HG02970 (cell line): Measurements from ENCODE around the gene MSH2.
"Not testable (repeated sequence)": the region's sequence is repeated elsewhere in the genome, so short reads cannot be mapped to it uniquely, and the experiment has no call there.

ENCODE experiments used
- ATAC-seq: cut with Tn5 transposase; IDR thresholded peaks from one replicate; pipeline ENCODE4 v1.9.1; 2021; ENCODE audit warnings: mild to moderate bottlenecking, moderate library complexity, moderate number of reproducible peaks; ENCODE audit not compliant: unreplicated experiment, low FRiP score

The MSH2 gene

GRCh38 chr2:47402805-47403608, at the start of gene MSH2:
Gene MSH2, plus strand, starts transcription at chr2:47403156. Its CDS starts 36 bp downstream, at chr2:47403192.
- ATAC-seq: peak; percentile 95

DNA sequence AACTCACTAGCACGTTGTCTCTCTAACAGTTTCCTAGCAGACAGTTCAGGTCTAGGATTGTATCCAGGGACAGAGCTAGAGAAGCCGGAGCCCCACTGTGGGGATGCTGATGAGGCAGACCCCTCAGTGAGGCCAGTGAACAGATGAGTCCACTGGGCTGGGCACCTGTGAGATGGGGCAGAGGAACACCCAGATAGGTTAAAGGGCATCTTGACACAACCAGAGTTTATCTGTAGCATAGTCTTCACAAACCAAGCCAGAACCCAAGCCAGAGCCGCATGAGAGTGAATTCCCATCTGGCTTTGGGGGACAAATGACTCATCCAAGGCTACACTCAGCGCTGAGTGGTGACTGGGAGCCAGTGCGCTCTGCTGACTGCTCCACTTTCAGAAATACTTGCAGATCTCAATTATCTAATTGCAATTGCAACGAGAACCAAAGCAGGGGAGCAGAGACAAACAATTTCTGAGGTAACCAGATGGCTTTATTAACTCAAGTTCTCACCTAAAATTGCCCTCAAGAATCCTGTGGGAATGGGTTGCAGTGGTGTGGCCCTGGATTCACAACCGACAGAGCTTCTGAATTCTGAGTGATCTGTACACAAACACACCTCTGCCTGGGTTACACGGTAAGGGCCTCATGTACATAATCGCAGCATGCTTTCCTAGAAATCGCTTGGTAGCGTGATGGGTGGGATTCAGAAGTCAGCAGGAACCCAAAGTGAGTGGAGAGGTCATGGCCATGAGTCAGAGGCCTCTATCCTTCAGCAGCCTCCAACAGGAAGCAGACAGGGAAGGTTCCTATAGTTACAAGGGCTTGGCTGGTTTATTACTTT, 48.7 kb upstream of the MSH2 start:
- no peak for ATAC-seq

DNA sequence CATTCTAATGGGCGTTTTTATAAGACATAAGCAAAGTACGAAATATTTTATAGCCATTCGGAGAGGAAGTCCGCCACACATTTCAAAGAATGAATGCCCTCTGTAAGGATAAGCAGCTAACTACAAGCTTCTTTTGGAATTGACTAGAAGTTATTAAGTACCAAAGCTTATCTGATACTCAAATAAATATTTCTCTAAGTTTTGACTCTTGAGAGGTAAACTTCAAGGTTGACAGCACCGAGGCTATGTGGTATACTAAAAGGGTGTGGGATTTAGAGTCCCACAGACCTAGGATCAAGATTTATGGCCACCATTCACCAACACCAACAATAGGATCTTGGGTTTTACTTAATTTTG, 48.1 kb upstream of the MSH2 start:
- no peak for ATAC-seq

DNA sequence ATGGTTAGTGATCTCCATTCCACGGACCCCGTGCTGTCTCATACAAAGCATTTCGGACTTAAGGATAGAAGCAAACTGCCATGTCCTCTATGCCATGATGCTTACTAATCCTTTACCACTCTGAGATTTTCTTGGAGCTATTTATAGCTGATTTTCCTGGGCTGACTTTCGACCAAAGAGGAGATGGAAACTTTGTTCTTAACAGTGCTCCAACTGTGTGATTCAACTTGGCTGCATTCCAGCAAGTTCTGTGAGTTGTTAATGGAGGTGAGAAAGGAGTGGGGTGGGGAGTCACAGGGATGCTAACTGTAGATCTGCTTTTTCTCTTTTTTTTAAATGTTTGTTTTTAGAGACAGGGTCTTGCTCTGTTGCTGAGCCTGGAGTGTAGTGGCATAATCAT, 45.5 kb upstream of the MSH2 start:
- ATAC-seq: no peak

DNA sequence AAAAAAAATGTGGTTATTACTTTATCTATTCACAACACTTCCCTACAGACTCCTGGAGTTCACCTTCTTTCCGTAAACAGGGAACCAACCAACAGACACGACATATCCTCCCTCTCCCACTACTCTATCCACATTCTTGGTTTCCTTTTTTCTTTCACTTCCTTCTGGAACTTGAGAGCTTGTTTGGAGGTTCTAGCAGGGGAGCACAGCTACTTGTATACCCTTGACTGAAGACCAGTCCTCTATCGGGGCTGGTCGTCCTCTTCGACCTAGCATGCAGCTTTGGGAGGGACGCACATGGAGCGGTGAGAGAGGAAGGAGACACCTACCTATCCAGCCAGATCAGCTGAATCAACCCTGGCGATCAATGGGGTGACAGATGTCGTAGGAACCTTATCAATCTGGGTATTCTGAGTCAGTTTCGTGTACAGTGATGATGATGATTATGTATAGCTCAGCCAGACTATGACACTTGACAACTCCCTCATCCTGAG, 43.5 kb upstream of the MSH2 start:
- no peak for ATAC-seq

DNA sequence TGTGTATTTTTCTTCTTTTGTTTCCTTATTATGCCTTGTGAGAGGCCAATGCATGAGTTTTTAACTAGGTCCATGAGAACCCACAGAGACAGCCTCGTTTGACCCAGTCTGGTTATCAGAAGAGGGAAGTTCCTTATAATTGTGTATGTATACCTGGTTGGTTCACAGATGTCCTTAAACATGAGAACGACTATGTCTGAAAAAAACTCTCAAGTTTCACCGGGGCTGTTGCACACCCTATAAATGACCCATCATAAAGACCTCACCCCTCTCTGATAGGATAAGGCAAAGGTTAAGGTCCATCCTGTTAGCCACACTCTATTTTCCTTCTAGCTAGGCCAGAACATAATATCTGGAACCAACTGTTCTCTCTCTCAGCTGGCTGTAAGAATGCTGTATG, 42.7 kb upstream of the MSH2 start:
- no peak for ATAC-seq

DNA sequence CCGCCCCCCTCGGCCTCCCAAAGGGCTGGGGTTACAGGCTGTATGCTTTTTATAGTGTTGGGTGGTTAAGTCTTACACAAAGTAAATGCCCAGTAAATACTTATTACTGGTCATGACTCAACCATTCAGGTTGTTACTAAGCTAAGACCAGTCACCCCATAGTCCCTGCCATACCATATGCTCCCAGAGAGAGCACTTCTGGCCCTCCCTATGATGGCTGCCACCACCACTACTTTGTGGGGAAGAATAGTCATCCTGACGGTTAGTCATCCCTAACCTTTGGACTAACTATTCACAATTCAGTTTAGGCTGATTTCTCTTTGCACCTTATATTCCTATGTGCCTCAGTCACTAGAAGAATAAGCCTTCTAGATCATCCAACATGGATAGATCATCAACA, 42.0 kb upstream of the MSH2 start:
- no peak for ATAC-seq

- not testable (repeated sequence) for ATAC-seq
These were observed 41.3 kb upstream of the MSH2 start for GRCh38 chr2:47361505-47362229.

DNA sequence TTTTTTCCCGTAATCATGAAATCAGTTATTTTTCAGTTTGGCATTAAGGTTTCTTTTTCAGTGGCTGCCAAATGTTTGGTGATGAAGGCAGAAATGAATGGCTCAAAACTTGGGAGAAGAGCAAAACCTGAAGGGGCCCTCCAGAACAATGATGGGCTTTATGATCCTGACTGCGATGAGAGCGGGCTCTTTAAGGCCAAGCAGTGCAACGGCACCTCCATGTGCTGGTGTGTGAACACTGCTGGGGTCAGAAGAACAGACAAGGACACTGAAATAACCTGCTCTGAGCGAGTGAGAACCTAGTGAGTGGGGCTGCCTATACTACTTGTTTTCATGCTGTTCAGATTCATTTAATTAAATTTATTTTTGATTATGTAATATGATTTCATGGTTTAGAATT, 29.2 kb upstream of the MSH2 start:
- no peak for ATAC-seq

GRCh38 chr2:47375307-47375706, 27.6 kb upstream of the MSH2 start:
- ATAC-seq: no peak

GRCh38 chr2:47379384-47379783, 23.6 kb upstream of the MSH2 start:
- ATAC-seq: no peak

- ATAC-seq: no peak
These were observed 21.5 kb upstream of the MSH2 start for GRCh38 chr2:47381408-47381807.

DNA sequence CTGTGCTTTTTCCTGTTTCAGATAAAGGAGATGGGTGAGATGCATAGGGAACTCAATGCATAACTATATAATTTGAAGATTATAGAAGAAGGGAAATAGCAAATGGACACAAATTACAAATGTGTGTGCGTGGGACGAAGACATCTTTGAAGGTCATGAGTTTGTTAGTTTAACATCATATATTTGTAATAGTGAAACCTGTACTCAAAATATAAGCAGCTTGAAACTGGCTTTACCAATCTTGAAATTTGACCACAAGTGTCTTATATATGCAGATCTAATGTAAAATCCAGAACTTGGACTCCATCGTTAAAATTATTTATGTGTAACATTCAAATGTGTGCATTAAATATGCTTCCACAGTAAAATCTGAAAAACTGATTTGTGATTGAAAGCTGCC, 16.4 kb upstream of the MSH2 start:
- ATAC-seq: no peak

- no peak for ATAC-seq
These were observed 14.1 kb upstream of the MSH2 start for GRCh38 chr2:47388888-47389287.

GRCh38 chr2:47389692-47390091, 13.3 kb upstream of the MSH2 start:
- ATAC-seq: no peak

DNA sequence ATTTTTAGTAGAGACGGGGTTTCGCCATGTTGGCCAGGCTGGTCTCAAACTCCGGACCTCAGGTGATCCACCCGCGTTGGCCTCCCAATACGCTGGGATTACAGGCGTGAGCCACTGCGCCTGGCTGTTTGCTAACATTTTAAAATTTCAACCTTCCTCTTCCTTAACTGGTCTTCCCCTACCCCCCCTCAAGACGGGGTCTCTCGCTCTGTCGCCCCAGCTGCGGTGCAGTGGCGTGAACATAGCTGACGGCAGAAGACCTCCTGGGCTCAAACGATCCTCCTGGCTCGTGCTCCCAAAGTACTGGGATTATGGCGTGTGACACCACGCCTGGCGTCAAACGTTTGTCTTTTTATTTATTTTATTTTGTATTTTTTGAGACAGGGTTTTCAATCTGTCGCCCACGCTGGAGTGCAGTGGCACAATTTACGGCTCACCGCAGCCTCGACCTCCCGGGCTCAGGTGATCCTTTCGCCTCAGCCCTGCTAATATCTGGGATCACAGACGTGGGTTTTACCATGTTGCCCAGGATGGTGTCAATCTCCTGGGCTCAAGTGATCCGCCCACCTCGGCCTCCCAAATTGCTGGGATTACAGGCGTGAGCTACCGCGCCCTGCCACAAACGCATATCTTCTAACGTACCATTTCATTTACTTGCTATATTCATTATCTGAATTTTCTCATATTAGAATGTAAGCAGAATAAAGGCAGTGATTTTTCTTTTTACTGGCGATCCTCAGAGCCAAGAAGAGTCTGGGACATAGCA, 984 bp upstream of the MSH2 start:
- no peak for ATAC-seq

- no peak for ATAC-seq
These were observed 476 bp upstream of the MSH2 start for GRCh38 chr2:47402555-47402804.

- ATAC-seq: no peak
These were observed 745 bp downstream of the MSH2 start for GRCh38 chr2:47403609-47404193.

- no peak for ATAC-seq
These were observed 1.4 kb downstream of the MSH2 start for GRCh38 chr2:47404356-47404755.

- no peak for ATAC-seq
These were observed 2.8 kb downstream of the MSH2 start for GRCh38 chr2:47405757-47406156.
